Measurements from ENCODE around the gene DENND4C.

DNA sequence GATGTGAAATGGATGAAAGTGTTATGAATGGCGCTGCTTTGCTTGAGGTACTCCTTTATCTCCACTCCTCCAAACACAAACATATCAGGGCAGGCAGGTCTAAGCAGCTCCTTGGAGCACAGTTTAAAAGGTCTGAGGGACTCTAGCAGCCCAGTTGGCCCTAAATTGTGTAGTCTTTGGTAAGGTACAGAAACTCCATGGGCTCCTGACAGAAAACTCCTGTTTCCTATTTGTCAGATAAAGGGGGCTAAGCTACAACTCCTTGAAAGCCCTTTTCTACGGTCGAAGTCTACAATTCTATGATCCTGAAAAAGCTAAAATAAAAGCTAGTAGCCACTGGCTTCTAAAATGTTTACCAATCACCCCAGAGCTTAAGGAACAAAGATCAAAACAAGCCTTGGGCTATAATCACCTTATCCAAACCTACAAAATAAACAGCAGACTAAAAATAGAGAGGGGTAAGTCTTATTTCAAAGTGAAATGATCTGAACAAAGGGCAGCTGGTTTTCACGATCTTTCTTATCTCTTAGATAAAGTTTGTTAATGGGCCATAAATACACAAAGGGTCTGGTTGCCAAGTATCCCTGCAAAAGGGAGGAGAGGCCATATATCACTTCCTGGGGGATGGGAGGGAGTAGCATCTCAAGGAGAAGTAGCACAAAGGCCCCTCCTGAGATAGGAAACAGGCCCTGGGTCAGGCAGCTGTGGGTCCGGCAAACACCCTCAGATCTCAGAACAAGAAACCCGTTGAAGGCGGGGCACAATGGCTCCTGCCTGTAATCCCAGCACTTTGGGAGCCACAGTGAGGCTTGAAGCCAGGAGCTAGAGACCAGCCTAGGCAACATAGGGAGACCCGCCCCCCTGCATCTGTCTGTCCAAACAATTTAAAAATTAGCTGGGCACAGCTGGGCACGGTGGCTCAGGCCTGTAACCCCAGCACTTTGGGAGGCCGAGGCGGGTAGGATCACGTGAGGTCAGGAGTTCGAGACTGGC lies 28.3 kb upstream of the DENND4C start:
- TF ChIP-seq, protein P1, sequence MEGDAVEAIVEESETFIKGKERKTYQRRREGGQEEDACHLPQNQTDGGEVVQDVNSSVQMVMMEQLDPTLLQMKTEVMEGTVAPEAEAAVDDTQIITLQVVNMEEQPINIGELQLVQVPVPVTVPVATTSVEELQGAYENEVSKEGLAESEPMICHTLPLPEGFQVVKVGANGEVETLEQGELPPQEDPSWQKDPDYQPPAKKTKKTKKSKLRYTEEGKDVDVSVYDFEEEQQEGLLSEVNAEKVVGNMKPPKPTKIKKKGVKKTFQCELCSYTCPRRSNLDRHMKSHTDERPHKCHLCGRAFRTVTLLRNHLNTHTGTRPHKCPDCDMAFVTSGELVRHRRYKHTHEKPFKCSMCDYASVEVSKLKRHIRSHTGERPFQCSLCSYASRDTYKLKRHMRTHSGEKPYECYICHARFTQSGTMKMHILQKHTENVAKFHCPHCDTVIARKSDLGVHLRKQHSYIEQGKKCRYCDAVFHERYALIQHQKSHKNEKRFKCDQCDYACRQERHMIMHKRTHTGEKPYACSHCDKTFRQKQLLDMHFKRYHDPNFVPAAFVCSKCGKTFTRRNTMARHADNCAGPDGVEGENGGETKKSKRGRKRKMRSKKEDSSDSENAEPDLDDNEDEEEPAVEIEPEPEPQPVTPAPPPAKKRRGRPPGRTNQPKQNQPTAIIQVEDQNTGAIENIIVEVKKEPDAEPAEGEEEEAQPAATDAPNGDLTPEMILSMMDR (IDR thresholded peaks at IDR 0.05) = no peak
- no peak for TF ChIP-seq POLR2A (IDR thresholded peaks at IDR 0.05)

Measured in testis (tissue), 2 donors.